IMR-90 (cell line): Measurements from ENCODE around the gene IGHMBP2. TPM values are rescaled to one million over a fixed set of nuclear protein-coding genes. Genes with fewer than 3 reads are reported as not detected.

Experiments used
- ATAC-seq: fragments of 200-7000 bp; cut with Tn5 transposase; 2 replicates; pipeline ENCODE4 v1.9.1; 2020; ENCODE audit warnings: low read depth, mild to moderate bottlenecking, moderate library complexity
- BruUV-seq: library from RNA; stranded (reverse); fragments of 400-500 nt; replicated peaks from 2 replicates; lab custom pipeline; 2021; lab: Mats Ljungman, UMichigan
- CTCF ChIA-PET: fragments of 300-600 bp; formaldehyde crosslinking; extraction: SDS; loops from one replicate; lab custom pipeline; 2021; ENCODE audit warnings: antibody characterized with exemption; lab: Yijun Ruan, JAX
- POLR2A ChIA-PET: fragments of 300-600 bp; sonication (Branson Sonifier 250); formaldehyde crosslinking; loops from one replicate; lab custom pipeline; 2022; ENCODE audit warnings: antibody characterized with exemption; ENCODE audit not compliant: unreplicated experiment; lab: Charles Lee
- DNase-seq: peaks from one replicate; pipeline ENCODE4 v3.0.0; 2013
- H2AFZ ChIP-seq: replicated peaks from 2 replicates; pipeline ENCODE3; 2013; ENCODE audit warnings: low read length, mild to moderate bottlenecking; ENCODE audit not compliant: poor library complexity
- H2AK5ac ChIP-seq: 2 replicates; pipeline ENCODE4 v1.6.1; 2013; ENCODE audit warnings: low read depth, low read length, inconsistent platforms
- H2AK9ac ChIP-seq: replicated peaks from 2 replicates; pipeline ENCODE3; 2013; ENCODE audit warnings: mild to moderate bottlenecking, low read depth, low read length, moderate library complexity; ENCODE audit not compliant: poor library complexity
- H2BK120ac ChIP-seq: 2 replicates; pipeline ENCODE4 v1.6.1; 2013; ENCODE audit warnings: low read depth, low read length, inconsistent platforms
- H2BK15ac ChIP-seq: 3 replicates; pipeline ENCODE4 v1.6.1; 2013; ENCODE audit warnings: low read depth, low read length, inconsistent platforms
- H2BK20ac ChIP-seq: 2 replicates; pipeline ENCODE4 v1.6.1; 2013; ENCODE audit warnings: low read depth, mild to moderate bottlenecking, inconsistent platforms, low read length, moderate library complexity
- H2BK5ac ChIP-seq: 2 replicates; pipeline ENCODE4 v1.6.1; 2013; ENCODE audit warnings: mild to moderate bottlenecking, low read depth, low read length, inconsistent platforms; ENCODE audit not compliant: poor library complexity, severe bottlenecking
- H3K14ac ChIP-seq: replicated peaks from 2 replicates; pipeline ENCODE4 v1.6.1; 2013; ENCODE audit warnings: low read depth, low read length, inconsistent platforms
- H3K18ac ChIP-seq: 2 replicates; pipeline ENCODE4 v1.6.1; 2013; ENCODE audit warnings: low read depth, low read length, control low read depth
- H3K23ac ChIP-seq: 2 replicates; pipeline ENCODE4 v1.6.1; 2013; ENCODE audit warnings: low read depth, low read length, inconsistent platforms
- H3K27ac ChIP-seq: 2 replicates; pipeline ENCODE4 v1.5.1; 2013; ENCODE audit warnings: mild to moderate bottlenecking, control low read depth, low read length; ENCODE audit not compliant: insufficient read depth
- H3K27me3 ChIP-seq: 2 replicates; pipeline ENCODE4 v1.6.1; 2013; ENCODE audit warnings: low read length; ENCODE audit not compliant: control insufficient read depth, insufficient read depth
- H3K36me3 ChIP-seq: 2 replicates; pipeline ENCODE4 v1.6.1; 2013; ENCODE audit warnings: low read length, mixed read lengths; ENCODE audit not compliant: control insufficient read depth, insufficient read depth
- H3K4ac ChIP-seq: 2 replicates; pipeline ENCODE4 v1.6.1; 2013; ENCODE audit warnings: low read depth, low read length, inconsistent platforms
- H3K4me1 ChIP-seq: 2 replicates; pipeline ENCODE4 v1.6.1; 2013; ENCODE audit warnings: low read length, mixed read lengths; ENCODE audit not compliant: control insufficient read depth, insufficient read depth
- H3K4me2 ChIP-seq: 2 replicates; pipeline ENCODE4 v1.6.1; 2013; ENCODE audit warnings: low read depth, mild to moderate bottlenecking, control low read depth, low read length, moderate library complexity
- H3K4me3 ChIP-seq: 2 replicates; pipeline ENCODE4 v1.5.1; 2013; ENCODE audit warnings: low read depth, mild to moderate bottlenecking, control low read depth, low read length, moderate library complexity; ENCODE audit not compliant: insufficient read depth
- H3K56ac ChIP-seq: 2 replicates; pipeline ENCODE4 v1.6.1; 2013; ENCODE audit warnings: low read length, inconsistent platforms; ENCODE audit not compliant: insufficient read depth; ENCODE audit errors: extremely low read depth
- H3K79me1 ChIP-seq, 2 experiments: 2 replicates each; pipeline ENCODE4 v1.6.1; 2013; ENCODE audit warnings: low read length in 2 of 2, inconsistent platforms in 1 of 2, low read depth in 1 of 2
- H3K9ac ChIP-seq: 2 replicates; pipeline ENCODE4 v1.6.1; 2013; ENCODE audit warnings: low read depth, low read length, control low read depth
- H3K9me1 ChIP-seq: 2 replicates; pipeline ENCODE4 v1.6.1; 2013; ENCODE audit warnings: low read length, inconsistent platforms; ENCODE audit not compliant: insufficient read depth
- H3K9me3 ChIP-seq: 2 replicates; pipeline ENCODE4 v1.6.1; 2013; ENCODE audit warnings: low read length; ENCODE audit not compliant: control insufficient read depth, insufficient read depth
- H4K20me1 ChIP-seq: 2 replicates; pipeline ENCODE4 v1.6.1; 2013; ENCODE audit warnings: low read length, inconsistent platforms; ENCODE audit not compliant: insufficient read depth
- H4K5ac ChIP-seq: 2 replicates; pipeline ENCODE4 v1.6.1; 2013; ENCODE audit warnings: mild to moderate bottlenecking, low read depth, low read length, control low read depth
- H4K8ac ChIP-seq, 2 experiments: 2 replicates each; pipeline ENCODE4 v1.6.1; 2013; ENCODE audit warnings: low read depth in 2 of 2, low read length in 2 of 2, control low read depth in 1 of 2, inconsistent platforms in 1 of 2
- H4K91ac ChIP-seq: 2 replicates; pipeline ENCODE4 v1.6.1; 2013; ENCODE audit warnings: low read depth, low read length, inconsistent platforms; ENCODE audit not compliant: insufficient read depth
- CEBPB ChIP-seq: IDR thresholded peaks from 2 replicates; pipeline ENCODE4 v1.6.1; 2012; ENCODE audit warnings: low read depth, low read length, improper control_type of control experiment
- FOS ChIP-seq: fragments of 150-350 bp; IDR thresholded peaks from 2 replicates; pipeline ENCODE4 v1.6.1; 2016; ENCODE audit warnings: low read depth, low read length
- MAFK ChIP-seq: IDR thresholded peaks from 2 replicates; pipeline ENCODE4 v1.6.1; 2012; ENCODE audit warnings: low read depth, low read length, improper control_type of control experiment
- MXI1 ChIP-seq: IDR thresholded peaks from 2 replicates; pipeline ENCODE4 v1.6.1; 2012; ENCODE audit warnings: low read depth, mild to moderate bottlenecking, low read length, moderate library complexity, borderline replicate concordance
- NFE2L2 ChIP-seq: fragments of 150-350 bp; IDR thresholded peaks from 2 replicates; pipeline ENCODE4 v1.6.1; 2016; ENCODE audit warnings: low read depth, mild to moderate bottlenecking, low read length
- POLR2A ChIP-seq: IDR thresholded peaks from 2 replicates; pipeline ENCODE4 v1.6.1; 2012; ENCODE audit warnings: mild to moderate bottlenecking, low read depth, low read length
- RCOR1 ChIP-seq: IDR thresholded peaks from 2 replicates; pipeline ENCODE4 v1.6.1; 2012; ENCODE audit warnings: mild to moderate bottlenecking, low read length, improper control_type of control experiment; ENCODE audit not compliant: insufficient replicate concordance
- SMC3 ChIP-seq: fragments of 150-350 bp; IDR thresholded peaks from 2 replicates; pipeline ENCODE4 v1.6.1; 2016; ENCODE audit warnings: low read depth, mild to moderate bottlenecking, antibody characterized with exemption, low read length, moderate library complexity
- WGBS, 2 experiments: methylation state at CpG; one replicate each; pipeline versions ENCODE4 v1.1.5 to v1.1.7; 2013; ENCODE audit warnings: missing lambda C conversion rate in 2 of 2; ENCODE audit not compliant: insufficient read length in 1 of 2; ENCODE audit errors: extremely low coverage in 2 of 2; 5-methylcytosine and 5-hydroxymethylcytosine counted together
- dilution Hi-C: fragments of 300-500 bp; cut with HindIII; formaldehyde crosslinking; loops from one replicate; pipeline ENCODE4 v1.14.3; 2018; ENCODE audit warnings: low sequenced_read_pairs; ENCODE audit not compliant: unreplicated experiment
- in situ Hi-C: fragments of 300-500 bp; cut with MboI; formaldehyde crosslinking; loops from 3 replicates; pipeline ENCODE4 v1.14.3; 2019; ENCODE audit warnings: low sequenced_read_pairs, inconsistent platforms, mixed read lengths
- intact Hi-C: fragments of 100-400 bp; cut with micrococcal nuclease; formaldehyde crosslinking; loops from 2 replicates; pipeline ENCODE4 v1.10.0; 2022
- polyA plus RNA-seq, 3 experiments: library from polyadenylated mRNA; depleted of rRNA; stranded (reverse); fragments of >200 nt; gene quantifications; 2 replicates each; pipeline ENCODE4 v1.2.3, GENCODE V29; 2012; ENCODE audit warnings: low replicate concordance in 1 of 3
- total RNA-seq: library from RNA; depleted of rRNA; stranded (reverse); fragments of >200 nt; gene quantifications from 2 replicates; pipeline ENCODE4 v1.2.3, GENCODE V29; 2012
- TF ChIP-seq, protein P1 (sequence below): fragments of 150-350 bp; IDR thresholded peaks from 2 replicates; pipeline ENCODE4 v1.6.1; 2017; ENCODE audit warnings: mild to moderate bottlenecking, antibody characterized with exemption, low read length, low read depth

IGHMBP2 gene
- total and polyA plus RNA-seq, 2 of the 4 experiments (the other 2 are of a cell fraction), result 4.5 to 11.1 TPM

GRCh38 chr11:68870470-68870869 is 33.2 kb upstream of the IGHMBP2 start:
- no TSS peak for BruUV-seq
- H3K27me3 ChIP-seq, result peaks cover 33% of the 10 kb centered on the region
- H2AK5ac ChIP-seq, result no peak overlapping the region
- no peak for ATAC-seq
- no peak overlapping the region for H3K4me2 ChIP-seq
- no peak overlapping the region for H3K4me3 ChIP-seq
- H2BK20ac ChIP-seq, result no peak overlapping the region
- intact Hi-C loops (no loop called here), dilution Hi-C loops (no loop called here), in situ Hi-C loops (no loop called here)
- no peaks in the 10 kb centered on the region for H4K20me1 ChIP-seq
- TF ChIP-seq NFE2L2 (no peak), SMC3 (no peak), MXI1 (no peak), FOS (no peak), CEBPB (no peak), POLR2A (no peak), RCOR1 (no peak), MAFK (no peak)
- TF ChIP-seq, protein P1, sequence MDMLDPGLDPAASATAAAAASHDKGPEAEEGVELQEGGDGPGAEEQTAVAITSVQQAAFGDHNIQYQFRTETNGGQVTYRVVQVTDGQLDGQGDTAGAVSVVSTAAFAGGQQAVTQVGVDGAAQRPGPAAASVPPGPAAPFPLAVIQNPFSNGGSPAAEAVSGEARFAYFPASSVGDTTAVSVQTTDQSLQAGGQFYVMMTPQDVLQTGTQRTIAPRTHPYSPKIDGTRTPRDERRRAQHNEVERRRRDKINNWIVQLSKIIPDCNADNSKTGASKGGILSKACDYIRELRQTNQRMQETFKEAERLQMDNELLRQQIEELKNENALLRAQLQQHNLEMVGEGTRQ, result no peak
- H2BK120ac ChIP-seq, result no peak overlapping the region
- H3K56ac ChIP-seq, result no peak overlapping the region
- ChIA-PET POLR2A (no interaction called here), CTCF (interaction anchor here (0.6 kb wide), 1 partner anchor 1135 kb away, joined by 3 read pairs; no protein-coding TSS in a partner anchor)
- no peak overlapping the region for H2BK5ac ChIP-seq
- 100% methylated on average over 2 of the region's 9 CpGs; no CpG with 5 or more reads in 1 of the 2 experiments for WGBS, 2 experiments
- DNase-seq, result no peak
- no peak overlapping the region for H3K23ac ChIP-seq
- H3K4ac ChIP-seq, result no peak overlapping the region
- peaks cover 1% of the 10 kb centered on the region for H3K4me1 ChIP-seq
- no peak overlapping the region for H3K14ac ChIP-seq
- no peak overlapping the region for H3K18ac ChIP-seq
- H3K9ac ChIP-seq, result no peak overlapping the region
- H4K8ac ChIP-seq, result no peak overlapping the region
- no peak overlapping the region for H4K91ac ChIP-seq
- H2BK15ac ChIP-seq, result no peak overlapping the region
- H3K9me3 ChIP-seq, result no peaks in the 10 kb centered on the region
- no peaks in the 10 kb centered on the region for H3K79me1 ChIP-seq
- no peak overlapping the region for H4K5ac ChIP-seq
- no peaks in the 10 kb centered on the region for H3K9me1 ChIP-seq
- H2AK9ac ChIP-seq, result no peak overlapping the region
- no peaks in the 10 kb centered on the region for H3K36me3 ChIP-seq
- no peak overlapping the region for H3K27ac ChIP-seq
- no peak overlapping the region for H2AFZ ChIP-seq
